Measurements from ENCODE around the gene CDC25C. TPM values are rescaled to one million over a fixed set of nuclear protein-coding genes. Genes with fewer than 3 reads are reported as not detected.
"Not testable (repeated sequence)": the region's sequence is repeated elsewhere in the genome, so short reads cannot be mapped to it uniquely, and the experiment has no call there.

CDC25C gene
- total RNA-seq, 1 experiment from 2014 or later, result 11.1 TPM

DNA sequence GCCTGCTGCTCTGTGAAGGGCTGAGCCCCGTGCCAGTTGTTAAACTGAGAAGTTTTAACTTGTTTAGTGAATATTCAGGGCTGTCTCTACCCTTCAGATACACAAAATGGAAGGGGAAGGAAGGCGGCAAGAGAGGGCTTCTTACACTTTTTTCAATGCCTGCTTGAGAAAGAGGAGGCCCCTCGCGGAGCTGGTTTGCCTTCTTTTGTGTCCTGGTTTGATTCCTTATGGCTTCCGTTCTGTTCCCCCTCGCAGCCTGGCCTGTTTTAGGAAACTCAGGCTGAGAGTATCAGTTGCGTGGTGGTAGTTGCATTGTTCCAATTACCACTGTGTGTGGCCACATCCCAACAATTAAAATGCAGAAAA, 7.5 kb upstream of the CDC25C start:
- Histone ChIP-seq H2AFZ (ENCODE audit: low read length) (no peak overlapping the region), H3K4me2 (ENCODE audit: low read depth, low read length, poor library complexity, severe bottlenecking) (peak overlapping the region; percentile 92), H3K9ac (ENCODE audit: low read length) (peak overlapping the region; percentile 86), H3K27ac (ENCODE audit: low read length) (peak overlapping the region; percentile 72; the same call in 1 of the 2 replicates), H3K36me3 (ENCODE audit: insufficient read depth, low read length) (peaks cover 22% of the 10 kb centered on the region), H3K9me2 (replicated peaks; ENCODE audit: insufficient read depth, low read length) (no peaks in the 10 kb centered on the region), H3K27me3 (ENCODE audit: low read length) (no peaks in the 10 kb centered on the region), H3K4me1 (ENCODE audit: low read length) (peaks cover 22% of the 10 kb centered on the region), H3K4me3 (ENCODE audit: low read length) (peak overlapping the region; percentile 85), H3K9me3 (ENCODE audit: low read length) (no peaks in the 10 kb centered on the region), H3K79me2 (ENCODE audit: low read length) (peaks cover 45% of the 10 kb centered on the region), H4K20me1 (ENCODE audit: insufficient read depth, low read depth, low read length) (peaks cover 18% of the 10 kb centered on the region; the same call in 1 of the 2 replicates)
- DNase-seq, result peak; percentile 60

DNA sequence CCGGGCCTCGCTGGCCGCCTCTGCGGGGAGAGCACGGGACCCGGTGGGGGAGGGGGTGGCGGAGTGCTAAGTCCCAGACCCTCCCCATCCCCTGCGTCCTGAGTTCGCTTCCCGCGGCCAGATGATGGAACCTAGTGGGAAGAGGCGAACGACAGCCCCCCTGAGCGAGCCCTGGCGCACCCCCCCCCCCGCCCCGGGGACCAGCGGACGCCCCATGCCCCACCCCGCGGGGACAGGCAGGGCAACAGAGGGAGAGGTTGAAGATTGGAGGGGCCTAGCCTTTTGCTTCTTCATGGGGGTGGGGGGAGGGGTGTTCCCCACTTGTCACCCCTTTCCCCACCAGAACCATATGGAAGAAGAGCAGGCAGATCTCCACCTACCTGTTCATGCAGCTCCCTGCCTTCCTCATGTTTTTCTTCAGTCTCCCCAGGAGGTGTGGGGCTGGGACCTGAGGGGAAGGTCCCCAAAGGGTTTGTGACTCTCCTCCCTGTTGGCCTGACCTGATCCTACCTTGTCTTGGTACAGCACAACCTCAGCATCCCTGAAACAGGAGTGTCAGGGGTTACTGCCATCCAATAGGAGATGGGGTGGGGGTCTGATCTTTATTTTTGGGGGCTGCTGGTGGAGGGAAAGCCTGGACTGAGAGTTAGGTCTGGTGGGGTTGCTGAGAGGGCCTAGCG, 6.9 kb upstream of the CDC25C start:
- Histone ChIP-seq H3K27me3 (ENCODE audit: low read length) (no peaks in the 10 kb centered on the region), H3K9me2 (replicated peaks; ENCODE audit: insufficient read depth, low read length) (no peaks in the 10 kb centered on the region), H3K4me2 (ENCODE audit: low read depth, low read length, poor library complexity, severe bottlenecking) (peak overlapping the region; percentile 92), H3K4me1 (ENCODE audit: low read length) (peaks cover 22% of the 10 kb centered on the region), H3K36me3 (ENCODE audit: insufficient read depth, low read length) (peaks cover 17% of the 10 kb centered on the region), H3K79me2 (ENCODE audit: low read length) (peaks cover 43% of the 10 kb centered on the region), H3K4me3 (ENCODE audit: low read length) (peak overlapping the region; percentile 85), H3K9ac (ENCODE audit: low read length) (peak overlapping the region; percentile 86), H2AFZ (ENCODE audit: low read length) (no peak overlapping the region), H3K27ac (ENCODE audit: low read length) (peak overlapping the region; percentile 72; the same call in 1 of the 2 replicates), H3K9me3 (ENCODE audit: low read length) (no peaks in the 10 kb centered on the region), H4K20me1 (ENCODE audit: insufficient read depth, low read depth, low read length) (peaks cover 18% of the 10 kb centered on the region; the same call in 1 of the 2 replicates)
- DNase-seq, result no peak

DNA sequence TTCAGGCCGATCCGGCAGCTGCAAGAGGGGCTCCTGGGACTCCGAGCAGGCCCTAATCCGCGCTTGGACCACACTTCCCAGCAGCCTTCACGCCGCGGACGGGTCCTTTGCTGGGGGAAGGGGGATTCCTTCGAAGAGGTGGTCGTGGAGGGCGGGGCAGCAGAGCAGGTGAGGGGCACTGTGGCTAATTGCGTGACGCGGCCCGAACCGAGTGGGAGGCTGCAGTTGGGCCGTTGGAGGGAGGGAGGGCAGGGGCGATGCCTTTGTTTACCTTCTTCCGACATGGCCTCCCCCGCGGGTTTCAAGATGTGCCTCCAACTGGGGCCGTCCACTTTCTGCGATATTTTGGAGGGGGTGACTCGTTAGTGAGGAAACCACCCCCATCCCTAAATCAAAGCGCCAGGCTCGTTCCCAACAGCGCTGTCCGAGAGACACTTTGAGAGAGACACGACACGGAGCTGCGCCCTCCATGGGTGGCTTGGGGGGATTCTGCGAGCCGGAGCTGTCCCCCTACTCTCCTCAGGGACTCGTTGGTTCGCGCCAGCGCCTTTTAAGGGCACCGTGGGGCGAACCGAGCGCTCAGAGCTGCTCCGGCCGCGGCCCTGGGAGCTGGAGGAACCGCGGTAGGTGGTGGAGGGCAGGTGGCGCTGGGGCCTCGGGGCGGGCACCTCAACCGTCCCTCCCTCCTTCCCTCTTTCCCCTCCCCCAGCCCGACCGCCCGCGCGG, 6.2 kb upstream of the CDC25C start, which contains the start of gene FAM53C:
Gene FAM53C (plus strand): TSS at position 582 of the 726 bp plus-strand sequence. CDS start 3,070 bp downstream, outside the sequence.
- peak; percentile 97 for DNase-seq
- peak within 1 kb of the TSS; percentile 83 for H2AFZ ChIP-seq (ENCODE audit: low read length)
- H3K27ac ChIP-seq (ENCODE audit: low read length), result peak within 1 kb of the TSS; percentile 72
- H3K4me3 ChIP-seq (ENCODE audit: low read length), result peak within 1 kb of the TSS; percentile 85
- H3K9ac ChIP-seq (ENCODE audit: low read length), result peak within 1 kb of the TSS; percentile 86
- H3K9me2 ChIP-seq (replicated peaks; ENCODE audit: insufficient read depth, low read length), result no peaks in the 10 kb centered on the region
- H3K9me3 ChIP-seq (ENCODE audit: low read length), result no peaks in the 10 kb centered on the region
- peaks cover 18% of the 10 kb centered on the region; the same call in 1 of the 2 replicates for H4K20me1 ChIP-seq (ENCODE audit: insufficient read depth, low read depth, low read length)
- H3K4me1 ChIP-seq (ENCODE audit: low read length), result peaks cover 22% of the 10 kb centered on the region
- peaks cover 15% of the 10 kb centered on the region for H3K36me3 ChIP-seq (ENCODE audit: insufficient read depth, low read length)
- H3K79me2 ChIP-seq (ENCODE audit: low read length), result peaks cover 43% of the 10 kb centered on the region
- H3K4me2 ChIP-seq (ENCODE audit: low read depth, low read length, poor library complexity, severe bottlenecking), result peak within 1 kb of the TSS; percentile 92
- no peaks in the 10 kb centered on the region for H3K27me3 ChIP-seq (ENCODE audit: low read length)

DNA sequence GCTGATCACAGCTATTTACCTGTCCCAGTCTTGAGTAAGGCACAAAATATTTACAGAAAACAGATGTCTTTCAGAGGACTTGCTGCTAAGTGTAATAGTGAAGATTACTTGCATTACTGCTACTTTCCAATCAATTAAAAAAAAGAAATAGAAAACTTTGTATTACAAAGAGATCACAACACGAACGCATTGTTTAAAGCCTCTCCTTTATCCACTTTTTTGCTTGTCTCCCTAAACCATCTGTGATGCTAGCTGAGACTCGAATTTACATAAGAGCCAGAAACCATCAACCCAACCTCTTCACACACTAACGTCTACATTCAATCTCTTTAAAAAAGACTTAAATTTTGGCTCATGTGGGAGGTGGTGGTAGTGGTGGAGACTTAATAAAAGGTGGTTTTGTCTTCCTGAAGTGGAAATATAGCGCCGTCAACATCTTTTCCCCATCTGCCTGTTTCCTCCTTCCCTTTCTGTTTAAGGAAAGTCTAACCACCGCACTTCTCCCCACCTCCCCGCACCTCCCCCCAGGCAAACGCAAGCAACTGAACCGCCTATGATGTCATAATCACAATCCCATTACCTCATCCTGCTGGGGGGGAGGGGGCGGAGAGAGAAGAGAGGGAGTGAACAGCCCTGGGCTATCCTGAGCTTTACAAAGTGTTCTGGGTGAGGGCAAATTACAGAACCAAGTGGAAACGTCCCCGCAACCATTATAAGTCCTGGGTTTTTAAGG, 5.5 kb upstream of the CDC25C start:
- Histone ChIP-seq H3K9me2 (replicated peaks; ENCODE audit: insufficient read depth, low read length) (no peaks in the 10 kb centered on the region), H3K9ac (ENCODE audit: low read length) (peak overlapping the region; percentile 86), H3K27ac (ENCODE audit: low read length) (peak overlapping the region; percentile 72), H3K4me3 (ENCODE audit: low read length) (peak overlapping the region; percentile 85), H3K9me3 (ENCODE audit: low read length) (no peaks in the 10 kb centered on the region), H3K79me2 (ENCODE audit: low read length) (peaks cover 40% of the 10 kb centered on the region), H3K36me3 (ENCODE audit: insufficient read depth, low read length) (peaks cover 15% of the 10 kb centered on the region), H3K27me3 (ENCODE audit: low read length) (no peaks in the 10 kb centered on the region), H3K4me2 (ENCODE audit: low read depth, low read length, poor library complexity, severe bottlenecking) (peak overlapping the region; percentile 92), H3K4me1 (ENCODE audit: low read length) (peaks cover 27% of the 10 kb centered on the region), H4K20me1 (ENCODE audit: insufficient read depth, low read depth, low read length) (peaks cover 18% of the 10 kb centered on the region; the same call in 1 of the 2 replicates), H2AFZ (ENCODE audit: low read length) (peak overlapping the region; percentile 83)
- DNase-seq, result no peak

DNA sequence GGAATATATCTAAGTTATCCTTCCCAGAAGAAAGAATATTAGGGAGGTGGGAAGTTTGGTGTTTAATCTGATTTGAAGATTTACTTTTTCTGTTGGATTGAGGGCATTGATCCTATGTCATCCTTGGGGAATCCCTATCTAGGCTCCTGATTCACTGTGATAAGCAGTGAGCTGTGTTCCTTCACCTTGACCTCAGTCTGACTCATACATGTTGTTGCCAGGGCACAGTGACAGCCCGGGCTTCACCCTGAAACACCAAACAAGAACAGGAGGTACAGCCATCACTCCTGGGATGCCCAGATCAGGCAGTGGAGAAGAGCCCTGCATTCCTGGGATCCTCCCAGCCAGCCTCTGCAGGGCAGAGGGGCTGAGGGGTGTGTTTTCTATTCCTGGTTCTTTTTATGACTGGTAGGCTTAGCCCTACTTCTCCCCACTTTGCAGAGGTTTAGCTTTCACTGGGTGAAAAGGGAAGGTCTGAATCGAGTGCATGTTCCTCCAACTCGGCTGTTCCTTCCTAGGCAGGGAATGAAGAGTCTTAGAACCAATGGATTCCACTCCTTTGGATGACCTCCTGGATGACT, 3.4 kb upstream of the CDC25C start:
- Histone ChIP-seq H3K79me2 (ENCODE audit: low read length) (peaks cover 34% of the 10 kb centered on the region), H3K4me1 (ENCODE audit: low read length) (peaks cover 39% of the 10 kb centered on the region), H3K4me2 (ENCODE audit: low read depth, low read length, poor library complexity, severe bottlenecking) (no peak overlapping the region), H3K9ac (ENCODE audit: low read length) (no peak overlapping the region), H3K36me3 (ENCODE audit: insufficient read depth, low read length) (peaks cover 1% of the 10 kb centered on the region; the same call in 1 of the 2 replicates), H3K9me2 (replicated peaks; ENCODE audit: insufficient read depth, low read length) (no peaks in the 10 kb centered on the region), H3K27me3 (ENCODE audit: low read length) (no peaks in the 10 kb centered on the region), H3K27ac (ENCODE audit: low read length) (no peak overlapping the region), H2AFZ (ENCODE audit: low read length) (no peak overlapping the region), H3K9me3 (ENCODE audit: low read length) (no peaks in the 10 kb centered on the region), H3K4me3 (ENCODE audit: low read length) (no peak overlapping the region), H4K20me1 (ENCODE audit: insufficient read depth, low read depth, low read length) (peaks cover 16% of the 10 kb centered on the region; the same call in 1 of the 2 replicates)
- DNase-seq, result no peak

DNA sequence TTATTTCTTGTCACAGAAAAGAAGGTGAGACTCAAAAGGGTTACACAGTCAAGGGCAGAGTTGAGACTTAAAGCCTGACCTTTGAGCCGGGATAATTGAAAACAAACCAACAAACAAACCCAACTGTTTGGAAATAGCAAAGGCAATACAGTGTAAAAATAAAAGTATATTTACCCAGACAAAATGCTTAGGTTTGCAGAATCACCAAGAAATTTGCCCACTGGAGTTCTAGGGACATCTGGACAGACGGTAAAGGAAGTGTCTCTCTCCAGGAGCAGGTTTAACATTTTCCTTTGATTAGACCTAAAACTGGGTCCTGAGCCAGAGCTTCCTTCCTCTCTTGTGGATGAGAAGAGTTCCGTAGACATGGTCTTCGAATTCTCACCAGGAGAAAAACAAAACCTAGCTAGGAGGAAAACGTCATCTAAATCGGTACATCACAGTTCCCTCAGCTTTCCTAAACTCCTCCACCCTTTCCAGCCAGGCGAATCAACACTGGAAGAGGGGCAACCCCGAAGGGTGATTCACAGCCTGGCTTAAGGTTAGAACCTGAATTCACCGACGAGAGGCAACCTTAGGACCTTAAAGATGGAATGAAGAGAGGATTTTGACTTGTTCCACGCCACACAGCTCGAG, 673 bp downstream of the CDC25C start:
- Histone ChIP-seq H3K27me3 (ENCODE audit: low read length) (no peaks in the 10 kb centered on the region), H3K4me3 (ENCODE audit: low read length) (peak overlapping the region; percentile 93), H3K4me2 (ENCODE audit: low read depth, low read length, poor library complexity, severe bottlenecking) (peak overlapping the region; percentile 95), H3K9ac (ENCODE audit: low read length) (peak overlapping the region; percentile 80), H3K4me1 (ENCODE audit: low read length) (peaks cover 21% of the 10 kb centered on the region), H3K79me2 (ENCODE audit: low read length) (peaks cover 15% of the 10 kb centered on the region), H3K9me2 (replicated peaks; ENCODE audit: insufficient read depth, low read length) (no peaks in the 10 kb centered on the region), H3K9me3 (ENCODE audit: low read length) (no peaks in the 10 kb centered on the region), H4K20me1 (ENCODE audit: insufficient read depth, low read depth, low read length) (no peaks in the 10 kb centered on the region), H3K36me3 (ENCODE audit: insufficient read depth, low read length) (no peaks in the 10 kb centered on the region), H2AFZ (ENCODE audit: low read length) (peak overlapping the region; percentile 67), H3K27ac (ENCODE audit: low read length) (peak overlapping the region; percentile 23; the same call in 1 of the 2 replicates)
- DNase-seq, result no peak

DNA sequence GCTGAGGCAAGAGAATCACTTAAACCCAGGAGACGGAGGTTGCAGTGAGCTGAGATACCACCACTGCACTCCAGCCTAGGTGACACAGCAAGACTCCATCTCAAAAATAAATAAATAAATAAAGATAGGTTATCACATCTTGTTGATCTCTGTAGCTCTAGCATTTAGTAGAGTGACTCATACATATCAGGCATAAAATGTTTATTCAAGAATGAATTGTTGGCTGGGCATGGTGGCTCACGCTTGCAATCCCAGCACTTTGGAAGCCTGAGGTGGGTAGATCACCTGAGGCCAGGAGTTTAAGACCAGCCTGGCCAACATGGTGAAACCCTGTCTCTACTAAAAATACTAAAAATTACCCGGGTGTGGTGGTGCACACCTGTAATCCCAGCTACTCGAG, 13.4 kb downstream of the CDC25C start:
- H3K9me3 ChIP-seq (ENCODE audit: low read length); H2AFZ ChIP-seq (ENCODE audit: low read length); H3K27ac ChIP-seq (ENCODE audit: low read length); DNase-seq; H3K4me3 ChIP-seq (ENCODE audit: low read length); H3K9ac ChIP-seq (ENCODE audit: low read length); H3K4me2 ChIP-seq (ENCODE audit: low read depth, low read length, poor library complexity, severe bottlenecking); H3K79me2 ChIP-seq (ENCODE audit: low read length); H4K20me1 ChIP-seq (ENCODE audit: insufficient read depth, low read depth, low read length); H3K9me2 ChIP-seq (replicated peaks; ENCODE audit: insufficient read depth, low read length); H3K4me1 ChIP-seq (ENCODE audit: low read length); H3K36me3 ChIP-seq (ENCODE audit: insufficient read depth, low read length); H3K27me3 ChIP-seq (ENCODE audit: low read length): not testable (repeated sequence)

All from Karpas-422 (cell line).